ENCODE results near the gene CISD2. TPM values are rescaled to one million over a fixed set of nuclear protein-coding genes. Genes with fewer than 3 reads are reported as not detected.
"Not testable (repeated sequence)": the region's sequence is repeated elsewhere in the genome, so short reads cannot be mapped to it uniquely, and the experiment has no call there.

CISD2 gene
- total and polyA plus RNA-seq, 2 donors (not counting 1 experiment from before 2014, with no cell fraction given): 30.8 to 46.2 TPM

DNA sequence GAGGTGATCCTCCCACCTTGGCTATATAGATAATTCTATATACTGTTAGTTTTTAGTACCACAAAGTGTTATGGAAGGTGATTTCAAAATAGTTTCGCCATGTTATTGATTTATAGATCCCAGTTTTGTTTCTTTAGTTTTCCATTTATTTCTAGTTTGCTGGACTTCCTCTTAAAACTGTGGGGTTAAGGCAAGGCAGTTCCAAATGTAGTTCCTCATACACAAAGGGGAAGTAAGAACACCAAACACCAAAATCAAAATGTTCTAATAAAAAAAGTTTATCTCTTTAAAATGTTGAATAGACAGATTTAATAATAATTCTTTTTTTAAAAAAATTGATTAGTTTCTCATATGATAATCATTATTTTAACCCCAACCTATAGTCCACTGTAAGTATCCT is 6.8 kb upstream of the CISD2 start:
- Histone ChIP-seq H2AFZ (ENCODE audit: low read length) (no peak overlapping the region), H3K27ac (ENCODE audit: insufficient read depth, low read length) (no peak overlapping the region), H3K4me1 (ENCODE audit: control insufficient read depth, extremely low read depth, insufficient read depth, low read length) (no peaks in the 10 kb centered on the region), H3K36me3 (ENCODE audit: control insufficient read depth, insufficient read depth, low read length) (no peaks in the 10 kb centered on the region), H4K20me1 (ENCODE audit: control insufficient read depth, extremely low read depth, insufficient read depth, low read length) (no peaks in the 10 kb centered on the region), H3K27me3 (ENCODE audit: control insufficient read depth, insufficient read depth, low read length) (no peaks in the 10 kb centered on the region), H3K4me3 (replicated peaks in 1 of 4; ENCODE audit: control extremely low read depth in 1 of 4, insufficient read depth in 1 of 4, low read depth in 3 of 4, low read length in 4 of 4) (no peak overlapping the region), H3K9ac (ENCODE audit: insufficient read depth, low read length) (no peak overlapping the region), H3K4me2 (ENCODE audit: extremely low read depth, insufficient read depth, low read length) (no peak overlapping the region), H3K9me3 (ENCODE audit: control insufficient read depth, insufficient read depth, low read depth, low read length) (no peaks in the 10 kb centered on the region), H3K79me2 (ENCODE audit: control insufficient read depth, insufficient read depth, low read length) (no peaks in the 10 kb centered on the region)
- DNase-seq (ENCODE audit: low read depth in 2 of 2): no peak
- no peak for TF ChIP-seq EZH2 (IDR thresholded peaks at IDR 0.05; ENCODE audit: low read length, missing control alignments)
- TF ChIP-seq, protein P1, sequence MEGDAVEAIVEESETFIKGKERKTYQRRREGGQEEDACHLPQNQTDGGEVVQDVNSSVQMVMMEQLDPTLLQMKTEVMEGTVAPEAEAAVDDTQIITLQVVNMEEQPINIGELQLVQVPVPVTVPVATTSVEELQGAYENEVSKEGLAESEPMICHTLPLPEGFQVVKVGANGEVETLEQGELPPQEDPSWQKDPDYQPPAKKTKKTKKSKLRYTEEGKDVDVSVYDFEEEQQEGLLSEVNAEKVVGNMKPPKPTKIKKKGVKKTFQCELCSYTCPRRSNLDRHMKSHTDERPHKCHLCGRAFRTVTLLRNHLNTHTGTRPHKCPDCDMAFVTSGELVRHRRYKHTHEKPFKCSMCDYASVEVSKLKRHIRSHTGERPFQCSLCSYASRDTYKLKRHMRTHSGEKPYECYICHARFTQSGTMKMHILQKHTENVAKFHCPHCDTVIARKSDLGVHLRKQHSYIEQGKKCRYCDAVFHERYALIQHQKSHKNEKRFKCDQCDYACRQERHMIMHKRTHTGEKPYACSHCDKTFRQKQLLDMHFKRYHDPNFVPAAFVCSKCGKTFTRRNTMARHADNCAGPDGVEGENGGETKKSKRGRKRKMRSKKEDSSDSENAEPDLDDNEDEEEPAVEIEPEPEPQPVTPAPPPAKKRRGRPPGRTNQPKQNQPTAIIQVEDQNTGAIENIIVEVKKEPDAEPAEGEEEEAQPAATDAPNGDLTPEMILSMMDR (conservative IDR thresholded peaks at IDR 0.05 in 1 of 2, IDR thresholded peaks at IDR 0.05 in 1 of 2; ENCODE audit: low read depth in 1 of 2, low read length in 2 of 2): no peak

GRCh38 chr4:102862747-102863146 is 6.0 kb upstream of the CISD2 start:
- Histone ChIP-seq H3K27ac (ENCODE audit: insufficient read depth, low read length) (no peak overlapping the region), H3K79me2 (ENCODE audit: control insufficient read depth, insufficient read depth, low read length) (peaks cover 5% of the 10 kb centered on the region), H3K4me1 (ENCODE audit: control insufficient read depth, extremely low read depth, insufficient read depth, low read length) (peaks cover 3% of the 10 kb centered on the region), H3K27me3 (ENCODE audit: control insufficient read depth, insufficient read depth, low read length) (no peaks in the 10 kb centered on the region), H3K4me2 (ENCODE audit: extremely low read depth, insufficient read depth, low read length) (no peak overlapping the region), H3K9ac (ENCODE audit: insufficient read depth, low read length) (no peak overlapping the region), H3K9me3 (ENCODE audit: control insufficient read depth, insufficient read depth, low read depth, low read length) (no peaks in the 10 kb centered on the region), H2AFZ (ENCODE audit: low read length) (no peak overlapping the region), H3K4me3 (replicated peaks in 1 of 4; ENCODE audit: control extremely low read depth in 1 of 4, insufficient read depth in 1 of 4, low read depth in 3 of 4, low read length in 4 of 4) (no peak overlapping the region), H4K20me1 (ENCODE audit: control insufficient read depth, extremely low read depth, insufficient read depth, low read length) (no peaks in the 10 kb centered on the region), H3K36me3 (ENCODE audit: control insufficient read depth, insufficient read depth, low read length) (no peaks in the 10 kb centered on the region)
- DNase-seq (ENCODE audit: low read depth in 2 of 2): no peak
- TF ChIP-seq EZH2 (IDR thresholded peaks at IDR 0.05; ENCODE audit: low read length, missing control alignments): no peak
- TF ChIP-seq, protein P1 (conservative IDR thresholded peaks at IDR 0.05 in 1 of 2, IDR thresholded peaks at IDR 0.05 in 1 of 2; ENCODE audit: low read depth in 1 of 2, low read length in 2 of 2): no peak

DNA sequence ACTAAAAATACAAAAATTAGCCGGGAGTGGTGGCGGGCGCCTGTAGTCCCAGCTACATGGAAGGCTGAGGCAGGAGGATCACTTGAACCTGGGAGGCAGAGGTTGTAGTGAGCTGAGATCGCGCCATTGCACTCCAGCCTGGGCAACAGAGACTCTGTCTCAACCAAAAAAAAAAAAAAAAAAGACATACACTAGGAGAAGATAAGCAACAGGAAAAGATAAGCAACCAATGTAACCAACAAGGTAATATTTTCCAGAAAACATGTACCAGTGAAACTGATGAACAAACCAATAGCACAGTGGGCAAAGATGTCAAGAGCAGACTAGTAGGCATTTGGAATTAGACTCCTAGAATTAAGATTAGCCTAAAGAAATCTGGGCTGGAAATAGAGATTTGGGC is 3.5 kb upstream of the CISD2 start:
- DNase-seq (ENCODE audit: low read depth in 2 of 2); H3K4me3 ChIP-seq (replicated peaks in 1 of 4; ENCODE audit: control extremely low read depth in 1 of 4, insufficient read depth in 1 of 4, low read depth in 3 of 4, low read length in 4 of 4); H3K4me1 ChIP-seq (ENCODE audit: control insufficient read depth, extremely low read depth, insufficient read depth, low read length); H2AFZ ChIP-seq (ENCODE audit: low read length); H3K36me3 ChIP-seq (ENCODE audit: control insufficient read depth, insufficient read depth, low read length); H3K9ac ChIP-seq (ENCODE audit: insufficient read depth, low read length); H3K4me2 ChIP-seq (ENCODE audit: extremely low read depth, insufficient read depth, low read length); H3K27ac ChIP-seq (ENCODE audit: insufficient read depth, low read length); H4K20me1 ChIP-seq (ENCODE audit: control insufficient read depth, extremely low read depth, insufficient read depth, low read length); H3K27me3 ChIP-seq (ENCODE audit: control insufficient read depth, insufficient read depth, low read length); H3K9me3 ChIP-seq (ENCODE audit: control insufficient read depth, insufficient read depth, low read depth, low read length): not testable (repeated sequence)
- peaks cover 17% of the 10 kb centered on the region for H3K79me2 ChIP-seq (ENCODE audit: control insufficient read depth, insufficient read depth, low read length)

Data from fibroblast of lung (primary cell).